GM19238 (cell line): Measurements from ENCODE around the gene TMEM120B.

Source experiments
- DNase-seq: peaks from one replicate; pipeline ENCODE4 v3.0.0; 2011; ENCODE audit warnings: low spot score; ENCODE audit not compliant: insufficient read length

Gene TMEM120B

GRCh38 chr12:121815263-121815662 lies 102.7 kb downstream of the TMEM120B start:
- DNase-seq = no peak

GRCh38 chr12:121816925-121817647 lies 104.5 kb downstream of the TMEM120B start:
- no peak for DNase-seq

- no peak for DNase-seq
Measured at GRCh38 chr12:121817648-121818043, 105.1 kb downstream of the TMEM120B start.

- DNase-seq = no peak
Measured at GRCh38 chr12:121819212-121819949, 106.8 kb downstream of the TMEM120B start.

GRCh38 chr12:121820056-121820455 lies 107.5 kb downstream of the TMEM120B start:
- no peak for DNase-seq

GRCh38 chr12:121822393-121823100 lies 110.0 kb downstream of the TMEM120B start:
- no peak for DNase-seq

- no peak for DNase-seq
Measured at GRCh38 chr12:121823101-121823726, 110.7 kb downstream of the TMEM120B start.

- DNase-seq = no peak
Measured at GRCh38 chr12:121823727-121824115, 111.2 kb downstream of the TMEM120B start.

- DNase-seq = no peak
Measured at GRCh38 chr12:121825041-121825523, 112.5 kb downstream of the TMEM120B start.

- DNase-seq = no peak
Measured at GRCh38 chr12:121826318-121827150, 114.0 kb downstream of the TMEM120B start.

GRCh38 chr12:121827351-121828099 lies 115.0 kb downstream of the TMEM120B start:
- DNase-seq = no peak

GRCh38 chr12:121828306-121828705 lies 115.8 kb downstream of the TMEM120B start:
- DNase-seq = no peak

GRCh38 chr12:121828826-121829225 lies 116.3 kb downstream of the TMEM120B start:
- no peak for DNase-seq

GRCh38 chr12:121829250-121829918 lies 116.8 kb downstream of the TMEM120B start:
- DNase-seq = no peak

- no peak for DNase-seq
Measured at GRCh38 chr12:121830134-121830533, 117.6 kb downstream of the TMEM120B start.

GRCh38 chr12:121830588-121831265 lies 118.2 kb downstream of the TMEM120B start:
- DNase-seq = no peak
